Ishikawa (cell line): Measurements from ENCODE around the gene SYNGR2.

ENCODE experiments used
- CREB1 ChIP-seq: IDR thresholded peaks from 2 replicates; pipeline ENCODE4 v1.6.1; 2012; ENCODE audit warnings: low read depth
- FOXM1 ChIP-seq: IDR thresholded peaks from 2 replicates; pipeline ENCODE4 v1.6.1; 2012; ENCODE audit warnings: low read depth, borderline replicate concordance
- TAF1 ChIP-seq: IDR thresholded peaks from 2 replicates; pipeline ENCODE4 v1.6.1; 2012; ENCODE audit warnings: low read depth, mild to moderate bottlenecking
- TEAD4 ChIP-seq: IDR thresholded peaks from 2 replicates; pipeline ENCODE4 v1.6.1; 2012
- TF ChIP-seq, protein P1 (sequence below): IDR thresholded peaks from 2 replicates; pipeline ENCODE4 v1.6.1; 2012; ENCODE audit warnings: low read depth, mild to moderate bottlenecking
- TF ChIP-seq, protein P2 (sequence below): IDR thresholded peaks from 2 replicates; pipeline ENCODE4 v1.6.1; 2012

GRCh38 chr17:78141437-78142118 lies 26.8 kb upstream of the SYNGR2 start:
- TF ChIP-seq FOXM1 (no peak), TAF1 (no peak), CREB1 (no peak), TEAD4 (no peak)
- TF ChIP-seq, protein P1, sequence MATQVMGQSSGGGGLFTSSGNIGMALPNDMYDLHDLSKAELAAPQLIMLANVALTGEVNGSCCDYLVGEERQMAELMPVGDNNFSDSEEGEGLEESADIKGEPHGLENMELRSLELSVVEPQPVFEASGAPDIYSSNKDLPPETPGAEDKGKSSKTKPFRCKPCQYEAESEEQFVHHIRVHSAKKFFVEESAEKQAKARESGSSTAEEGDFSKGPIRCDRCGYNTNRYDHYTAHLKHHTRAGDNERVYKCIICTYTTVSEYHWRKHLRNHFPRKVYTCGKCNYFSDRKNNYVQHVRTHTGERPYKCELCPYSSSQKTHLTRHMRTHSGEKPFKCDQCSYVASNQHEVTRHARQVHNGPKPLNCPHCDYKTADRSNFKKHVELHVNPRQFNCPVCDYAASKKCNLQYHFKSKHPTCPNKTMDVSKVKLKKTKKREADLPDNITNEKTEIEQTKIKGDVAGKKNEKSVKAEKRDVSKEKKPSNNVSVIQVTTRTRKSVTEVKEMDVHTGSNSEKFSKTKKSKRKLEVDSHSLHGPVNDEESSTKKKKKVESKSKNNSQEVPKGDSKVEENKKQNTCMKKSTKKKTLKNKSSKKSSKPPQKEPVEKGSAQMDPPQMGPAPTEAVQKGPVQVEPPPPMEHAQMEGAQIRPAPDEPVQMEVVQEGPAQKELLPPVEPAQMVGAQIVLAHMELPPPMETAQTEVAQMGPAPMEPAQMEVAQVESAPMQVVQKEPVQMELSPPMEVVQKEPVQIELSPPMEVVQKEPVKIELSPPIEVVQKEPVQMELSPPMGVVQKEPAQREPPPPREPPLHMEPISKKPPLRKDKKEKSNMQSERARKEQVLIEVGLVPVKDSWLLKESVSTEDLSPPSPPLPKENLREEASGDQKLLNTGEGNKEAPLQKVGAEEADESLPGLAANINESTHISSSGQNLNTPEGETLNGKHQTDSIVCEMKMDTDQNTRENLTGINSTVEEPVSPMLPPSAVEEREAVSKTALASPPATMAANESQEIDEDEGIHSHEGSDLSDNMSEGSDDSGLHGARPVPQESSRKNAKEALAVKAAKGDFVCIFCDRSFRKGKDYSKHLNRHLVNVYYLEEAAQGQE = no peak
- TF ChIP-seq, protein P2, sequence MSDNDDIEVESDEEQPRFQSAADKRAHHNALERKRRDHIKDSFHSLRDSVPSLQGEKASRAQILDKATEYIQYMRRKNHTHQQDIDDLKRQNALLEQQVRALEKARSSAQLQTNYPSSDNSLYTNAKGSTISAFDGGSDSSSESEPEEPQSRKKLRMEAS = no peak
